K562 (cell line): Measurements from ENCODE around the gene DIAPH1. TPM values are rescaled to one million over a fixed set of nuclear protein-coding genes. Genes with fewer than 3 reads are reported as not detected.
A peak's percentile ranks its signal among the peaks of the same experiment; 100 is the strongest.

Source experiments
- AFF1 ChIP-seq, 2 experiments: fragments of 450-650 bp; IDR thresholded peaks; 2 replicates each; pipeline ENCODE4 v1.6.1; 2018; ENCODE audit warnings: mild to moderate bottlenecking in 2 of 2, low read depth in 1 of 2; ENCODE audit not compliant: partially characterized antibody in 2 of 2
- BCL6 ChIP-seq: fragments of 250-450 bp; sonication (Bioruptor Pico); IDR thresholded peaks from 2 replicates; pipeline ENCODE4 v1.4.0; 2020
- DLX4 ChIP-seq: fragments of 250-450 bp; sonication (Bioruptor Pico); IDR thresholded peaks from 2 replicates; pipeline ENCODE4 v1.6.1; 2021; ENCODE audit warnings: mild to moderate bottlenecking
- HSF4 ChIP-seq: fragments of 250-450 bp; sonication (Bioruptor Pico); IDR thresholded peaks from 2 replicates; pipeline ENCODE4 v2.1.2; 2022; ENCODE audit warnings: mild to moderate bottlenecking, moderate library complexity, borderline replicate concordance
- NFYB ChIP-seq: IDR thresholded peaks from 2 replicates; pipeline ENCODE4 v1.6.1; 2011; ENCODE audit warnings: mild to moderate bottlenecking, moderate library complexity; ENCODE audit not compliant: insufficient read length; ENCODE audit errors: extremely low read depth
- POLR2AphosphoS5 ChIP-seq: IDR thresholded peaks from 2 replicates; pipeline ENCODE4 v1.6.1; 2011; ENCODE audit warnings: mild to moderate bottlenecking, low read depth, low read length, moderate library complexity; ENCODE audit not compliant: control insufficient read depth, insufficient read depth
- RHOXF2B ChIP-seq: fragments of 250-450 bp; sonication (Bioruptor Pico); conservative IDR thresholded peaks from 2 replicates; pipeline ENCODE4 v1.5.1; 2021
- SETDB1 ChIP-seq: IDR thresholded peaks from one replicate; pipeline ENCODE4 v1.6.1; 2012; ENCODE audit warnings: low read length, control low read depth, inconsistent platforms
- TBP ChIP-seq: optimal IDR thresholded peaks from 2 replicates; pipeline ENCODE3; 2011; ENCODE audit warnings: low read depth, low read length, improper control_type of control experiment
- TEAD4 ChIP-seq, 2 experiments: sonication (generic) in 1 of 2; formaldehyde crosslinking in 1 of 2; IDR thresholded peaks; 2 replicates each; pipeline versions ENCODE4 v1.6.1 to v1.8.0; 2012 to 2022; ENCODE audit warnings: borderline replicate concordance in 1 of 2, inconsistent platforms in 1 of 2, low read length in 1 of 2, mild to moderate bottlenecking in 1 of 2, missing genetic modification reagents in 1 of 2
- ZBED1 ChIP-seq: IDR thresholded peaks from 2 replicates; pipeline ENCODE4 v1.6.1; 2014
- ZNF174 ChIP-seq: fragments of 250-450 bp; sonication (Bioruptor Pico); IDR thresholded peaks from 2 replicates; pipeline ENCODE4 v1.4.0; 2020; ENCODE audit warnings: mild to moderate bottlenecking
- polyA plus RNA-seq, 8 experiments: library from polyadenylated mRNA; depleted of rRNA in 4 of 8; stranded (reverse) in 5 of 8; unstranded in 3 of 8; fragments of >200 nt; fragmentation: Nextera tagmentation in 2 of 8; fragmentation: Illumina TruSeq in 1 of 8; extraction: Ambion mirVana in 2 of 8; extraction: Trizol in 1 of 8; gene quantifications; 2 replicates each; pipeline versions ENCODE4 v1.2.1 to v1.2.3, GENCODE V29; 2011 to 2014; ENCODE audit warnings: inconsistent platforms in 1 of 8, missing spikeins in 1 of 8
- total RNA-seq, 7 experiments: library from RNA; depleted of rRNA in 6 of 7; stranded (reverse); fragments of >200 nt in 6 of 7; fragmentation: Illumina TruSeq in 2 of 7; extraction: Trizol in 2 of 7; gene quantifications; 2 replicates each; pipeline versions ENCODE4 v1.2.1 to v1.2.3, GENCODE V29; 2011 to 2021; ENCODE audit warnings: low replicate concordance in 1 of 7
- TF ChIP-seq, protein P1 (sequence below), 2 experiments: fragments of 200-800 bp in 1 of 2; sonication (Bioruptor generic) in 1 of 2; sonication (generic) in 1 of 2; formaldehyde crosslinking in 1 of 2; IDR thresholded peaks in 1 of 2; conservative IDR thresholded peaks in 1 of 2; 2 replicates each; pipeline versions ENCODE4 v1.5.0 to v1.6.1; 2016 to 2020; ENCODE audit warnings: missing compliant biosample characterization in 1 of 2, missing genetic modification characterization in 1 of 2, missing genetic modification reagents in 1 of 2
- TF ChIP-seq, protein P2 (sequence below): fragments of 250-450 bp; sonication (Bioruptor Pico); IDR thresholded peaks from 2 replicates; pipeline ENCODE4 v1.8.0; 2021; ENCODE audit warnings: moderate library complexity, mild to moderate bottlenecking, inconsistent platforms
- TF ChIP-seq, protein P3 (sequence below): fragments of 250-450 bp; sonication (Bioruptor Pico); IDR thresholded peaks from 2 replicates; pipeline ENCODE4 v1.5.0; 2020; ENCODE audit warnings: mild to moderate bottlenecking

The DIAPH1 gene
- total and polyA plus RNA-seq, 9 of the 15 experiments (the other 6 are each of a cell fraction or from before 2014, with no cell fraction given): 60.8 to 328 (median 97.8) TPM

- TF ChIP-seq POLR2AphosphoS5: 0 out of 2 replicates have a peak, but pooled peaks have one; percentile 9
- no peak for TF ChIP-seq RHOXF2B (CRISPR knock-in tag)
- no peak for TF ChIP-seq HSF4
- no peak for TF ChIP-seq TBP
- no peak for TF ChIP-seq NFYB
- no peak for TF ChIP-seq DLX4 (CRISPR knock-in tag)
- peak in 1 of 2 experiments; percentile 74 for TF ChIP-seq AFF1 (IDR thresholded peaks at IDR 0.05; ENCODE audit: low read depth in 1 of 2, partially characterized antibody in 2 of 2)
- TF ChIP-seq SETDB1: no peak
- TF ChIP-seq, protein P1, sequence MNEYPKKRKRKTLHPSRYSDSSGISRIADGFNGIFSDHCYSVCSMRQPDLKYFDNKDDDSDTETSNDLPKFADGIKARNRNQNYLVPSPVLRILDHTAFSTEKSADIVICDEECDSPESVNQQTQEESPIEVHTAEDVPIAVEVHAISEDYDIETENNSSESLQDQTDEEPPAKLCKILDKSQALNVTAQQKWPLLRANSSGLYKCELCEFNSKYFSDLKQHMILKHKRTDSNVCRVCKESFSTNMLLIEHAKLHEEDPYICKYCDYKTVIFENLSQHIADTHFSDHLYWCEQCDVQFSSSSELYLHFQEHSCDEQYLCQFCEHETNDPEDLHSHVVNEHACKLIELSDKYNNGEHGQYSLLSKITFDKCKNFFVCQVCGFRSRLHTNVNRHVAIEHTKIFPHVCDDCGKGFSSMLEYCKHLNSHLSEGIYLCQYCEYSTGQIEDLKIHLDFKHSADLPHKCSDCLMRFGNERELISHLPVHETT (CRISPR knock-in tag; conservative IDR thresholded peaks at IDR 0.05 in 1 of 2, IDR thresholded peaks at IDR 0.05 in 1 of 2): no peak
- TF ChIP-seq, protein P2, sequence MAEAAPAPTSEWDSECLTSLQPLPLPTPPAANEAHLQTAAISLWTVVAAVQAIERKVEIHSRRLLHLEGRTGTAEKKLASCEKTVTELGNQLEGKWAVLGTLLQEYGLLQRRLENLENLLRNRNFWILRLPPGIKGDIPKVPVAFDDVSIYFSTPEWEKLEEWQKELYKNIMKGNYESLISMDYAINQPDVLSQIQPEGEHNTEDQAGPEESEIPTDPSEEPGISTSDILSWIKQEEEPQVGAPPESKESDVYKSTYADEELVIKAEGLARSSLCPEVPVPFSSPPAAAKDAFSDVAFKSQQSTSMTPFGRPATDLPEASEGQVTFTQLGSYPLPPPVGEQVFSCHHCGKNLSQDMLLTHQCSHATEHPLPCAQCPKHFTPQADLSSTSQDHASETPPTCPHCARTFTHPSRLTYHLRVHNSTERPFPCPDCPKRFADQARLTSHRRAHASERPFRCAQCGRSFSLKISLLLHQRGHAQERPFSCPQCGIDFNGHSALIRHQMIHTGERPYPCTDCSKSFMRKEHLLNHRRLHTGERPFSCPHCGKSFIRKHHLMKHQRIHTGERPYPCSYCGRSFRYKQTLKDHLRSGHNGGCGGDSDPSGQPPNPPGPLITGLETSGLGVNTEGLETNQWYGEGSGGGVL: no peak
- TF ChIP-seq BCL6 (CRISPR knock-in tag): no peak
- no peak for TF ChIP-seq ZNF174
- TF ChIP-seq TEAD4 (IDR thresholded peaks at IDR 0.05; ENCODE audit: low read length): peak; percentile 15; the same call in 1 of the 2 replicates
- TF ChIP-seq TEAD4 (CRISPR knock-in tag; IDR thresholded peaks at IDR 0.05; ENCODE audit: borderline replicate concordance): peak; percentile 53; the same call in 1 of the 2 replicates
- TF ChIP-seq ZBED1: no peak
- TF ChIP-seq, protein P3, sequence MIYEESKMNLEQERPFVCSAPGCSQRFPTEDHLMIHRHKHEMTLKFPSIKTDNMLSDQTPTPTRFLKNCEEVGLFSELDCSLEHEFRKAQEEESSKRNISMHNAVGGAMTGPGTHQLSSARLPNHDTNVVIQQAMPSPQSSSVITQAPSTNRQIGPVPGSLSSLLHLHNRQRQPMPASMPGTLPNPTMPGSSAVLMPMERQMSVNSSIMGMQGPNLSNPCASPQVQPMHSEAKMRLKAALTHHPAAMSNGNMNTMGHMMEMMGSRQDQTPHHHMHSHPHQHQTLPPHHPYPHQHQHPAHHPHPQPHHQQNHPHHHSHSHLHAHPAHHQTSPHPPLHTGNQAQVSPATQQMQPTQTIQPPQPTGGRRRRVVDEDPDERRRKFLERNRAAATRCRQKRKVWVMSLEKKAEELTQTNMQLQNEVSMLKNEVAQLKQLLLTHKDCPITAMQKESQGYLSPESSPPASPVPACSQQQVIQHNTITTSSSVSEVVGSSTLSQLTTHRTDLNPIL (CRISPR knock-in tag): no peak
Observed at GRCh38 chr5:141637767-141638419, 19.1 kb upstream of the DIAPH1 start (continued).
